ENCODE results near the gene LAMB4. TPM values are rescaled to one million over a fixed set of nuclear protein-coding genes. Genes with fewer than 3 reads are reported as not detected.

LAMB4 gene
- total and polyA plus RNA-seq, 2 of the 8 experiments (the other 6 are each of a cell fraction or from before 2014, with no cell fraction given): not detected

GRCh38 chr7:108124820-108125219 lies 5.3 kb downstream of the LAMB4 start:
- Histone ChIP-seq H2BK12ac (ENCODE audit: low read depth, low read length) (no peak overlapping the region), H3K56ac (replicated peaks; ENCODE audit: insufficient read length, low read depth, low read length) (no peak overlapping the region), H3K23ac (ENCODE audit: insufficient read length) (no peak overlapping the region), H3K27me3 (replicated peaks in 1 of 4; ENCODE audit: control insufficient read depth in 3 of 4, extremely low read depth in 1 of 4, insufficient read depth in 3 of 4, low read length in 3 of 4) (no peaks in the 10 kb centered on the region), H3K4me3 (ENCODE audit: extremely low read depth in 1 of 4, insufficient read depth in 2 of 4, low read depth in 3 of 4, low read length in 4 of 4) (no peak overlapping the region), H3K79me1 (ENCODE audit: low read depth, low read length) (no peaks in the 10 kb centered on the region), H2AK5ac (ENCODE audit: low read depth, low read length) (no peak overlapping the region), H2BK20ac (ENCODE audit: low read length) (no peak overlapping the region), H3K79me2 (ENCODE audit: control insufficient read depth in 1 of 2, insufficient read depth in 2 of 2, low read length in 2 of 2) (no peaks in the 10 kb centered on the region), H2BK5ac (ENCODE audit: low read depth, low read length) (no peak overlapping the region), H4K20me1 (replicated peaks in 1 of 2; ENCODE audit: control insufficient read depth in 1 of 2, insufficient read depth in 2 of 2, low read length in 2 of 2) (no peaks in the 10 kb centered on the region), H3K36me3 (ENCODE audit: control insufficient read depth in 2 of 4, insufficient read depth in 4 of 4, low read length in 3 of 4) (no peaks in the 10 kb centered on the region), H3K27ac (ENCODE audit: low read depth, low read length) (no peak overlapping the region), H3K4ac (replicated peaks; ENCODE audit: insufficient read length, low read depth, low read length) (no peak overlapping the region), H2BK15ac (ENCODE audit: low read length) (no peak overlapping the region), H4K8ac (ENCODE audit: extremely low read depth, insufficient read depth, low read length) (no peak overlapping the region), H4K91ac (replicated peaks; ENCODE audit: insufficient read length, low read length) (no peak overlapping the region), H4K5ac (ENCODE audit: insufficient read length, low read depth, low read length) (no peak overlapping the region), H3K9me3 (ENCODE audit: insufficient read depth in 2 of 2, low read depth in 1 of 2, low read length in 1 of 2) (no peaks in the 10 kb centered on the region), H3K9ac (replicated peaks in 1 of 4; ENCODE audit: extremely low read depth in 1 of 4, low read depth in 3 of 4, low read length in 3 of 4) (no peak overlapping the region), H3K18ac (ENCODE audit: extremely low read depth, low read length) (no peak overlapping the region), H3K14ac (ENCODE audit: insufficient read length) (no peak overlapping the region), H3K4me2 (ENCODE audit: insufficient read depth in 1 of 2, low read depth in 2 of 2, low read length in 2 of 2) (no peak overlapping the region), H3K4me1 (replicated peaks in 1 of 4; ENCODE audit: control insufficient read depth in 3 of 4, insufficient read depth in 4 of 4, low read length in 3 of 4) (no peaks in the 10 kb centered on the region), H3K23me2 (ENCODE audit: low read depth, low read length) (no peaks in the 10 kb centered on the region), H2BK120ac (replicated peaks; ENCODE audit: low read depth, low read length) (no peak overlapping the region), H2AFZ (ENCODE audit: low read length) (no peak overlapping the region)
- ChIA-PET POLR2A (ENCODE audit: partially characterized antibody) (no interaction called here), CTCF (ENCODE audit: partially characterized antibody) (interaction anchor here (1.3 to 2.5 kb wide), 3 partner anchors 9 to 21 kb away, joined by 3 to 8 read pairs (median 3); no protein-coding TSS in a partner anchor)
- no peak for TF ChIP-seq SP1 (IDR thresholded peaks at IDR 0.05; ENCODE audit: low read depth, low read length)
- no peak for TF ChIP-seq HDAC6 (IDR thresholded peaks at IDR 0.05; ENCODE audit: low read depth, low read length)
- TF ChIP-seq, protein P1, sequence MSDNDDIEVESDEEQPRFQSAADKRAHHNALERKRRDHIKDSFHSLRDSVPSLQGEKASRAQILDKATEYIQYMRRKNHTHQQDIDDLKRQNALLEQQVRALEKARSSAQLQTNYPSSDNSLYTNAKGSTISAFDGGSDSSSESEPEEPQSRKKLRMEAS (IDR thresholded peaks at IDR 0.05): no peak
- no peak for TF ChIP-seq RXRA (IDR thresholded peaks at IDR 0.05; ENCODE audit: insufficient read depth, low read depth, low read length)
- TF ChIP-seq NANOG (IDR thresholded peaks at IDR 0.05; ENCODE audit: insufficient read depth, low read depth, low read length, poor library complexity, severe bottlenecking): no peak
- no peak for TF ChIP-seq CTBP2 (IDR thresholded peaks at IDR 0.05; ENCODE audit: borderline replicate concordance, insufficient read depth, insufficient read length, low read length)
- WGBS, 2 experiments (ENCODE audit: extremely low coverage in 1 of 2, insufficient coverage in 1 of 2, insufficient read length in 1 of 2, insufficient replicate concordance in 2 of 2, low coverage in 1 of 2, low lambda C conversion rate in 2 of 2, missing lambda C conversion rate in 1 of 2): 84% methylated on average over 3 of the region's 3 CpGs; no CpG with 5 or more reads in 1 of the 2 experiments
- no peak for DNase-seq (ENCODE audit: low read depth in 1 of 2, low spot score in 2 of 2)
- no peak for FAIRE-seq

All from H1 (cell line).